HL-60 (cell line): ENCODE measurements around the gene MAGI2.

ENCODE experiments used
- DNase-seq, 2 experiments: peaks; one replicate each; pipeline ENCODE4 v3.0.0-alpha.2; 2010 to 2020; ENCODE audit warnings: low read depth in 1 of 2, low spot score in 1 of 2
- H3K27ac ChIP-seq: fragments of 250-450 bp; sonication (Bioruptor Pico); replicated peaks from 2 replicates; pipeline ENCODE4 v1.5.1; 2020; ENCODE audit warnings: mild to moderate bottlenecking, moderate library complexity
- H3K27me3 ChIP-seq: fragments of 250-450 bp; sonication (Bioruptor Pico); 2 replicates; pipeline ENCODE4 v1.5.1; 2021; ENCODE audit warnings: mild to moderate bottlenecking, moderate library complexity; ENCODE audit not compliant: insufficient read depth, poor library complexity, severe bottlenecking
- H3K4me3 ChIP-seq: replicated peaks from 2 replicates; pipeline ENCODE4 v1.5.1; 2011; ENCODE audit warnings: mild to moderate bottlenecking, control low read depth, low read length; ENCODE audit not compliant: insufficient read depth
- CTCF ChIP-seq: IDR thresholded peaks from one replicate; pipeline ENCODE4 v1.5.1; 2011; ENCODE audit warnings: low read length, control low read depth, inconsistent platforms; ENCODE audit not compliant: insufficient read depth
- GABPA ChIP-seq: IDR thresholded peaks from 2 replicates; pipeline ENCODE4 v1.6.1; 2012; ENCODE audit warnings: low read depth
- POLR2AphosphoS5 ChIP-seq: IDR thresholded peaks from 2 replicates; pipeline ENCODE4 v1.6.1; 2012; ENCODE audit warnings: low read depth
- REST ChIP-seq: IDR thresholded peaks from 2 replicates; pipeline ENCODE4 v1.6.1; 2012; ENCODE audit warnings: low read depth; ENCODE audit not compliant: insufficient replicate concordance
- SPI1 ChIP-seq: IDR thresholded peaks from 2 replicates; pipeline ENCODE4 v1.6.1; 2012; ENCODE audit warnings: low read depth, mild to moderate bottlenecking, borderline replicate concordance

MAGI2 gene

DNA sequence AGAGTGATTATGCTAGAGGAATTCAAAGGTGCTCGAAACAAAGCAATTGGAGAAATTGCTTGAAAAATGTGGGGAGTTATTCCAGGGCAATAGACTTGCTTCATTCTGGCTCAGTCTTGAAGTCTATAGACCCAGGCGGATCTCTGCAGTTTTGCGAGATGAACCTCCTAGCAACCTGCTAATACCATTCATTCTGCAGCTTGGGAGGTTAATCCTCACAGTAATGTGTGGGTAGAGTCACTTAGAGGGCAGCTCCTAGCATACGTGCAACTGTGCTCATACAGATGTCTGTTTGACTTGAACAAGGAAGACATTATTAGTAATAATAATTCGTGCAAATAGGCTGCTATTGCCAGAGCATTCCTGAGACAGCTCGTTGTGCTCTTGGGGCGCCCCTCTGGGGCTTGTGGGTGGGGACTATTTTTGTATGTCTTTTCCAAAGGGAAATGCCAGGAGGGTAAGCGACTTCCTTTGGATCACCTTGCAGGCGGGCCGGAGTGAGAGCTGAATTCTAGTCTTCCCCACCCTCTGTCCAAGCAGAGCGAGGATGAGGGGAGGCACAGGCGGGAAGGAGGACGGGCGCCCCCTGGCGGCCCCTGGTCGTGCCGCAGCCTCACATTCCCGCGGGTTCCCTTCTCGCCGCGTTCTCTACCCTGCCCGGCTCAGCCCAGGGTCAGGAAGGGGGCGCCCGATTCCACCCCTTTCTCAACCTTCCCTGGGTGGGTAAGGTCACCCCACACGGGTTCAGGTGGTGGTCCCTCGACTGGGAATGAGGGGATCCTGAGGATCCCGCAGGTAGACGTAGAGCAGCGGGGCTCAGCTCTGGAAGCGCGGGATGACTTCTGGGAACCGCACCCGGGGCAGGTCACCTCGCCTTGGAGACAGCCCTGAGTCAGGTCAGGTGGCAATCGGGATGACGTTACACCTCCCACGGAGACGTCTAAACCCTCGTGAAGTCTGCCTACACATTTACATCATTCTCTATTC, 1413.4 kb downstream of the MAGI2 start:
- DNase-seq, result peak; percentile 22 to 35
- Histone ChIP-seq H3K27ac (no peak overlapping the region), H3K4me3 (no peak overlapping the region), H3K27me3 (no peaks in the 10 kb centered on the region)
- no peak for TF ChIP-seq SPI1
- no peak for TF ChIP-seq POLR2AphosphoS5
- TF ChIP-seq REST, result no peak
- TF ChIP-seq CTCF, result peak; percentile 67

GRCh38 chr7:78038465-78039080, 1414.9 kb downstream of the MAGI2 start:
- TF ChIP-seq SPI1, result no peak
- TF ChIP-seq CTCF, result no peak
- TF ChIP-seq GABPA, result no peak
- no peak for TF ChIP-seq REST
- TF ChIP-seq POLR2AphosphoS5, result no peak
- no peaks in the 10 kb centered on the region for H3K27me3 ChIP-seq
- DNase-seq, result no peak
- no peak overlapping the region for H3K27ac ChIP-seq
- H3K4me3 ChIP-seq, result no peak overlapping the region

- DNase-seq, result no peak
- TF ChIP-seq GABPA (no peak), POLR2AphosphoS5 (no peak), CTCF (no peak), REST (no peak), SPI1 (no peak)
Measured at GRCh38 chr7:78037603-78038002, 1415.9 kb downstream of the MAGI2 start.

More at GRCh38 chr7:78037603-78038002, 1415.9 kb downstream of the MAGI2 start:
- no peaks in the 10 kb centered on the region for H3K27me3 ChIP-seq
- H3K4me3 ChIP-seq, result no peak overlapping the region
- no peak overlapping the region for H3K27ac ChIP-seq
